Hepatocyte (in vitro differentiated cells): ENCODE data around the gene CEBPZ. TPM values are rescaled to one million over a fixed set of nuclear protein-coding genes. Genes with fewer than 3 reads are reported as not detected.

ENCODE experiments used
- DNase-seq: peaks from one replicate; pipeline ENCODE4 v3.0.0-alpha.2; 2016; ENCODE audit warnings: low spot score
- H2AFZ ChIP-seq: fragments of 200-600 bp; sonication (generic); 2 replicates; pipeline ENCODE4 v1.6.0; 2016; ENCODE audit warnings: antibody characterized with exemption, mild to moderate bottlenecking
- H3K27ac ChIP-seq: fragments of 200-600 bp; sonication (generic); 2 replicates; pipeline ENCODE4 v1.5.1; 2016; ENCODE audit warnings: mild to moderate bottlenecking
- H3K27me3 ChIP-seq: fragments of 200-600 bp; sonication (generic); 2 replicates; pipeline ENCODE4 v1.6.1; 2016
- H3K36me3 ChIP-seq: fragments of 200-600 bp; sonication (generic); replicated peaks from 2 replicates; pipeline ENCODE4 v1.5.1; 2016; ENCODE audit warnings: low read depth; ENCODE audit not compliant: insufficient read depth
- H3K4me1 ChIP-seq: fragments of 200-600 bp; sonication (generic); 2 replicates; pipeline ENCODE4 v1.5.1; 2016; ENCODE audit warnings: mild to moderate bottlenecking, moderate library complexity; ENCODE audit not compliant: insufficient read depth
- H3K4me2 ChIP-seq: fragments of 200-600 bp; sonication (generic); 2 replicates; pipeline ENCODE4 v1.6.0; 2016
- H3K4me3 ChIP-seq: fragments of 200-600 bp; sonication (generic); 2 replicates; pipeline ENCODE4 v1.5.1; 2016; ENCODE audit warnings: mild to moderate bottlenecking
- H3K79me2 ChIP-seq: fragments of 200-600 bp; sonication (generic); 2 replicates; pipeline ENCODE4 v1.6.0; 2017; ENCODE audit warnings: mild to moderate bottlenecking
- H3K9me2 ChIP-seq: fragments of 200-600 bp; sonication (generic); replicated peaks from 2 replicates; pipeline ENCODE4 v1.6.0; 2017; ENCODE audit warnings: mild to moderate bottlenecking; ENCODE audit not compliant: insufficient read depth
- H3K9me3 ChIP-seq: fragments of 200-600 bp; sonication (generic); 2 replicates; pipeline ENCODE4 v1.5.1; 2016; ENCODE audit warnings: low read depth, mild to moderate bottlenecking
- H4K20me1 ChIP-seq: fragments of 200-600 bp; sonication (generic); 2 replicates; pipeline ENCODE4 v1.6.0; 2016; ENCODE audit warnings: mild to moderate bottlenecking; ENCODE audit not compliant: insufficient read depth, poor library complexity, severe bottlenecking
- CTCF ChIP-seq: fragments of 200-600 bp; sonication (generic); IDR thresholded peaks from 2 replicates; pipeline ENCODE4 v1.5.1; 2016; ENCODE audit warnings: antibody characterized with exemption, mild to moderate bottlenecking; ENCODE audit not compliant: poor library complexity
- EZH2 ChIP-seq: fragments of 200-600 bp; sonication (generic); IDR thresholded peaks from 2 replicates; pipeline ENCODE4 v1.6.1; 2016; ENCODE audit warnings: antibody characterized with exemption, mild to moderate bottlenecking, borderline replicate concordance
- EZH2phosphoT487 ChIP-seq: fragments of 200-600 bp; sonication (generic); IDR thresholded peaks from one replicate; pipeline ENCODE4 v1.6.1; 2018; ENCODE audit warnings: antibody characterized with exemption, mild to moderate bottlenecking, low read depth, moderate library complexity; ENCODE audit not compliant: unreplicated experiment, severe bottlenecking
- WGBS: methylation state at CpG from one replicate; pipeline ENCODE4 v1.1.6; 2016; ENCODE audit warnings: low lambda C conversion rate; ENCODE audit errors: missing lambda C conversion rate; 5-methylcytosine and 5-hydroxymethylcytosine counted together
- polyA plus RNA-seq: library from polyadenylated mRNA; unstranded; fragments of >200 nt; fragmentation: Nextera tagmentation; extraction: Ambion mirVana; gene quantifications from 2 replicates; pipeline ENCODE4 v1.2.1, GENCODE V29; 2016
- total RNA-seq: library from RNA; depleted of rRNA; stranded (reverse); fragments of >200 nt; gene quantifications from 2 replicates; pipeline ENCODE4 v1.2.3, GENCODE V29; 2014

CEBPZ gene, protein sequence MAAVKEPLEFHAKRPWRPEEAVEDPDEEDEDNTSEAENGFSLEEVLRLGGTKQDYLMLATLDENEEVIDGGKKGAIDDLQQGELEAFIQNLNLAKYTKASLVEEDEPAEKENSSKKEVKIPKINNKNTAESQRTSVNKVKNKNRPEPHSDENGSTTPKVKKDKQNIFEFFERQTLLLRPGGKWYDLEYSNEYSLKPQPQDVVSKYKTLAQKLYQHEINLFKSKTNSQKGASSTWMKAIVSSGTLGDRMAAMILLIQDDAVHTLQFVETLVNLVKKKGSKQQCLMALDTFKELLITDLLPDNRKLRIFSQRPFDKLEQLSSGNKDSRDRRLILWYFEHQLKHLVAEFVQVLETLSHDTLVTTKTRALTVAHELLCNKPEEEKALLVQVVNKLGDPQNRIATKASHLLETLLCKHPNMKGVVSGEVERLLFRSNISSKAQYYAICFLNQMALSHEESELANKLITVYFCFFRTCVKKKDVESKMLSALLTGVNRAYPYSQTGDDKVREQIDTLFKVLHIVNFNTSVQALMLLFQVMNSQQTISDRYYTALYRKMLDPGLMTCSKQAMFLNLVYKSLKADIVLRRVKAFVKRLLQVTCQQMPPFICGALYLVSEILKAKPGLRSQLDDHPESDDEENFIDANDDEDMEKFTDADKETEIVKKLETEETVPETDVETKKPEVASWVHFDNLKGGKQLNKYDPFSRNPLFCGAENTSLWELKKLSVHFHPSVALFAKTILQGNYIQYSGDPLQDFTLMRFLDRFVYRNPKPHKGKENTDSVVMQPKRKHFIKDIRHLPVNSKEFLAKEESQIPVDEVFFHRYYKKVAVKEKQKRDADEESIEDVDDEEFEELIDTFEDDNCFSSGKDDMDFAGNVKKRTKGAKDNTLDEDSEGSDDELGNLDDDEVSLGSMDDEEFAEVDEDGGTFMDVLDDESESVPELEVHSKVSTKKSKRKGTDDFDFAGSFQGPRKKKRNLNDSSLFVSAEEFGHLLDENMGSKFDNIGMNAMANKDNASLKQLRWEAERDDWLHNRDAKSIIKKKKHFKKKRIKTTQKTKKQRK
- total RNA-seq (40.3 and 49.7 TPM in 2 replicates), polyA plus RNA-seq (15.4 and 21.5 TPM in 2 replicates)

GRCh38 chr2:37231241-37232130 lies at the start of gene CEBPZ, which contains the start of gene NDUFAF7:
CEBPZ (minus strand) TSS chr2:37231596; CDS start chr2:37231567, 29 bp downstream.
NDUFAF7 (plus strand) TSS chr2:37231658; CDS start chr2:37231706, 48 bp downstream.
- peaks cover 86% of the 10 kb centered on the region for H3K79me2 ChIP-seq
- TF ChIP-seq EZH2, result no peak
- TF ChIP-seq CTCF, result no peak
- no peak for TF ChIP-seq EZH2phosphoT487
- WGBS, result under 1% methylated on average over 73 of the region's 73 CpGs
- H3K4me3 ChIP-seq, result peak within 1 kb of the TSS; percentile 94
- no peaks in the 10 kb centered on the region for H3K9me3 ChIP-seq
- peak; percentile 95 for DNase-seq
- peak within 1 kb of the TSS; percentile 89 for H3K4me2 ChIP-seq
- H3K9me2 ChIP-seq, result no peaks in the 10 kb centered on the region
- H2AFZ ChIP-seq, result peak within 1 kb of the TSS; percentile 89
- peaks cover 7% of the 10 kb centered on the region for H4K20me1 ChIP-seq
- H3K4me1 ChIP-seq, result peaks cover 20% of the 10 kb centered on the region
- H3K36me3 ChIP-seq, result no peaks in the 10 kb centered on the region
- H3K27ac ChIP-seq, result peak within 1 kb of the TSS; percentile 96
- no peaks in the 10 kb centered on the region for H3K27me3 ChIP-seq

DNA sequence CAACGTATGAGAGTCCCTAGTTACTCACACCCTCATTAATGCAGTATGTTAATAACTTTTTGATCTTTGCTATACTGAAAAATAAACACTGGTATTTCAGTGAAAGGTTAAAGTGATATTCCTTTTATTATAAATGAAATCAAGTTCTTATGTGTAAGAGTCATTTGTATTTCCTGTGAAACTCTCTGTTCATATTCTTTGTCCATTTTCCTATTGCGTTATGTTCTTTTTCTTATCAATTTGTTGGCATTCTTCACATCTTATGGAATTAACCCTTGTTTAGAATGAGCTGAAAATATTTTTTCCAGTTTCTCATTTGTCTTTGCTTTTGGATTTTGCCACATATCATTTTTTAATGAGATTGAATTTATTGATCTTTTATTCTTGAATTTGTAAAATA lies 44.9 kb upstream of the CEBPZ start:
- Histone ChIP-seq H3K9me3 (no peaks in the 10 kb centered on the region), H3K27me3 (no peaks in the 10 kb centered on the region), H2AFZ (no peak overlapping the region), H3K79me2 (no peaks in the 10 kb centered on the region), H3K4me2 (no peak overlapping the region), H3K4me1 (no peaks in the 10 kb centered on the region), H3K27ac (no peak overlapping the region), H4K20me1 (no peaks in the 10 kb centered on the region), H3K36me3 (no peaks in the 10 kb centered on the region), H3K4me3 (no peak overlapping the region), H3K9me2 (no peaks in the 10 kb centered on the region)
- TF ChIP-seq EZH2phosphoT487 (no peak), EZH2 (no peak), CTCF (no peak)
- no peak for DNase-seq
- 83% methylated on average over 2 of the region's 2 CpGs for WGBS

DNA sequence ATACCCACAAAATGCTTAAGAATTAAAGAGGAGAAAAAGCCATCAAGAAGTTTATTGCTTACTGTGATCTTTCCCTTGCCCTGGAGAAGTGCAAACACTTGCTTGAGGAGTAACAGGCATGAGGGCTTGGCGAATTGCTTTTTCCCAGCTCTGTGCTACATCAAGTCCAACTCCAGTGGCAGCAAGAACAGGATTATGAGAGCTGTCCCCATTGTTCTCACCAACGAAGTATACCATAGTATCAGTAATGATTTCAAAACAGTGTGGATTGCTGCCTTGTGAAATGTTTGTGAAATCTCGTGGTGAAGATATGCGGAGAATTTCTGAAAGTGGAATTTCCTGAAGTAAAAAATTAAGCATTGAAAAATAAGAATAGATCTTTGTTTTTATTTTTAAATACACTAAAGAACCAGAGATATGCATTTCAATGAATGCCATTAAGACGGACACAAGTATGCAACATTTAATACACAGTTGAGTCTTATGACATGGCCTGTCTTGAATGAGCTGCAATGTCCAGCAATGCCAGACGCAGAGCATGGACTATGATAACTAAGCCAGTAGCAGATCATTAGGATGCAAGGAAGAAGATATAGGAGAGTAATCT lies 43.1 kb upstream of the CEBPZ start:
- no peaks in the 10 kb centered on the region for H3K27me3 ChIP-seq
- H3K4me3 ChIP-seq, result no peak overlapping the region
- no peaks in the 10 kb centered on the region for H3K9me3 ChIP-seq
- H3K79me2 ChIP-seq, result no peaks in the 10 kb centered on the region
- WGBS, result 66% methylated on average over 6 of the region's 6 CpGs
- H3K27ac ChIP-seq, result no peak overlapping the region
- H3K4me1 ChIP-seq, result no peaks in the 10 kb centered on the region
- H2AFZ ChIP-seq, result no peak overlapping the region
- TF ChIP-seq CTCF, result no peak
- TF ChIP-seq EZH2phosphoT487, result no peak
- TF ChIP-seq EZH2, result no peak
- DNase-seq, result no peak
- no peaks in the 10 kb centered on the region for H3K9me2 ChIP-seq
- no peaks in the 10 kb centered on the region for H4K20me1 ChIP-seq
- H3K4me2 ChIP-seq, result no peak overlapping the region
- no peaks in the 10 kb centered on the region for H3K36me3 ChIP-seq
